ENCODE results near the gene NTRK1.

NTRK1 gene

DNA sequence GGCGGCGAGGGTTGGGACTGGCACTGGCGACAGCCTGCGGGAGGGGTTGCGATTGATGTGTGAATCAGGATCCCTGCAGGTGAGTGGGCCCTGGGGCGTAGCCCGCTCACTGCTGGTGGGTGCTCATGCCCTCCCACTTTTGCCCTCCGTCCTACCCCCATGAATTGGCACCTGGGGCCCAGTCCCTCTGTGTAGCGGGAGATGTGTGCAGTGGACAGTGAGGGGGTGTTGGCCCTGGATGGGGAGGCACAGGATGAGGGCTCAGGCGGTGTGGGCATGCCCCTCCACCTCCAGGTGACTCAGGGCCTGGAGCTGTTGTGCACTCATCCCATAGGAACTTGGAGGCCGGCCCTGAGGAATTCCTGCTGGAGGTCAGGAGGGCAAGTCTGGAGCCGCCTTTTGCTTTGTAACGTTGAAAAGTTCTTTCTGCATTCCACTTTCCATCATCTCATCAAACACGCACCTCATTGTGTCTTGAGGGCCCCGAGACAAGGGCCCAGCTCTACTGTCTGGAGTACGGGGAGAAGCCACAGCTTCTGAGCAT lies 35.9 kb downstream of the NTRK1 start:
- TF ChIP-seq, protein P1, sequence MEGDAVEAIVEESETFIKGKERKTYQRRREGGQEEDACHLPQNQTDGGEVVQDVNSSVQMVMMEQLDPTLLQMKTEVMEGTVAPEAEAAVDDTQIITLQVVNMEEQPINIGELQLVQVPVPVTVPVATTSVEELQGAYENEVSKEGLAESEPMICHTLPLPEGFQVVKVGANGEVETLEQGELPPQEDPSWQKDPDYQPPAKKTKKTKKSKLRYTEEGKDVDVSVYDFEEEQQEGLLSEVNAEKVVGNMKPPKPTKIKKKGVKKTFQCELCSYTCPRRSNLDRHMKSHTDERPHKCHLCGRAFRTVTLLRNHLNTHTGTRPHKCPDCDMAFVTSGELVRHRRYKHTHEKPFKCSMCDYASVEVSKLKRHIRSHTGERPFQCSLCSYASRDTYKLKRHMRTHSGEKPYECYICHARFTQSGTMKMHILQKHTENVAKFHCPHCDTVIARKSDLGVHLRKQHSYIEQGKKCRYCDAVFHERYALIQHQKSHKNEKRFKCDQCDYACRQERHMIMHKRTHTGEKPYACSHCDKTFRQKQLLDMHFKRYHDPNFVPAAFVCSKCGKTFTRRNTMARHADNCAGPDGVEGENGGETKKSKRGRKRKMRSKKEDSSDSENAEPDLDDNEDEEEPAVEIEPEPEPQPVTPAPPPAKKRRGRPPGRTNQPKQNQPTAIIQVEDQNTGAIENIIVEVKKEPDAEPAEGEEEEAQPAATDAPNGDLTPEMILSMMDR (IDR thresholded peaks at IDR 0.05), result no peak
- Histone ChIP-seq H3K27ac (peak overlapping the region; percentile 84 to 98), H3K4me3 (peak overlapping the region; percentile 81)
- peak; percentile 86 for DNase-seq (ENCODE audit: low spot score)

DNA sequence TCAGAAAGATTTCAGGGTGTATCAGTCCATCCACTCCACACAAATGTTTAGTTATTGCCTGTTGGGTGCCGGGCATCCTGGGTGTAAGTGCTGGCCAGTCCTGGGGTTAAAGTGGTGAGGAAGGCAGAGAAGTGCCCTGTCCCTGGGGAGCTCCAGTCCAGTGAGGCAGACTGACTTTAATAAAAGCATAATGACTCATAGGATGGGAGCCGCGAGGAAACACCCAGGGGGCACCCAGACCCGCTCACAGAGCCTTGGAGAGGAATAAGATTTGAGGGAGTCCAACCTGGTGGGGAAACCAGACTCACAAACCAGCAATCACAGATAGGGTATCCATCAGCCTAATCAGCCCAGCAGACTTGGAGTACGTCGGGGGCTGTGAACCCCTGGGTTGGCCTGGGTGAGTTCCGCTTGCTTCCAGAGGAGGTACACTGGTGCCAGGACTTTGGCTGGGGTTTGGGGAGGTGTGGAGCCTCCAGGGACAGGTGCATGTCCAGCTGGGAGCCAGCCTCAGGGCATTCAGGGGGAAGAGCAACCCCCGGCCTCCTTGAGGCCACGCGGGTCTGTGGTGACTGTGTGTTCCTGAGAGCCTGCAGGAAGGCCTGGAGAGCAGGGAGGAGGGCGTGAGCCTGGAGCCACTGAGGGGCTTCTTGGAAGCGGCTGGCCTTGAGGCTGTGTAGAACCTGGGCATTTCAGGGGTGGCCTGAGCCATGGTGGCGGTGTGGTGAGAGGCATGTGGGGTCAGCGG lies 36.6 kb downstream of the NTRK1 start:
- H3K4me3 ChIP-seq, result peak overlapping the region; percentile 81
- H3K27ac ChIP-seq, result peak overlapping the region; percentile 84 to 98
- TF ChIP-seq, protein P1 (IDR thresholded peaks at IDR 0.05), result no peak
- DNase-seq (ENCODE audit: low spot score), result no peak

DNA sequence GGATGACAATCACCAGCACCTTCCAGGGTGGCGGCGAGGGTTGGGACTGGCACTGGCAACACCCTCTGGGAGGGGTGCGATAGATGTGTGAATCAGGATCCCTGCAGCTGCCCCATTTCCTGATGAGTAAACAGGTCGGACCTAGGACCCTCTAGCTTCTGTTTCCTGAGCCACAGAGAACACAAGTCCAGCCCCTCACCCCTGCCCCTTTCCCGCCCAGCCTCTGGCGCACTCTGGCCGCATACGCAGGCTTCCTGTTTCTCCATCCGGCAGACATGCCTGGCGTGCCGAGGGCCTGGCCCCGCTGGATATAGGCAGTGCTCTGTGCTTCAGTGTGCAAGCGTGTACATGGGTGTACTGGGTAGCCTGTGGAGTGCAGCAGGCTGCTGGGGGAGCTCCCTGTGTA lies 37.5 kb downstream of the NTRK1 start:
- H3K4me3 ChIP-seq, result peak overlapping the region; percentile 81
- DNase-seq (ENCODE audit: low spot score), result no peak
- peak overlapping the region; percentile 84 to 98 for H3K27ac ChIP-seq
- TF ChIP-seq, protein P1 (IDR thresholded peaks at IDR 0.05), result no peak

DNA sequence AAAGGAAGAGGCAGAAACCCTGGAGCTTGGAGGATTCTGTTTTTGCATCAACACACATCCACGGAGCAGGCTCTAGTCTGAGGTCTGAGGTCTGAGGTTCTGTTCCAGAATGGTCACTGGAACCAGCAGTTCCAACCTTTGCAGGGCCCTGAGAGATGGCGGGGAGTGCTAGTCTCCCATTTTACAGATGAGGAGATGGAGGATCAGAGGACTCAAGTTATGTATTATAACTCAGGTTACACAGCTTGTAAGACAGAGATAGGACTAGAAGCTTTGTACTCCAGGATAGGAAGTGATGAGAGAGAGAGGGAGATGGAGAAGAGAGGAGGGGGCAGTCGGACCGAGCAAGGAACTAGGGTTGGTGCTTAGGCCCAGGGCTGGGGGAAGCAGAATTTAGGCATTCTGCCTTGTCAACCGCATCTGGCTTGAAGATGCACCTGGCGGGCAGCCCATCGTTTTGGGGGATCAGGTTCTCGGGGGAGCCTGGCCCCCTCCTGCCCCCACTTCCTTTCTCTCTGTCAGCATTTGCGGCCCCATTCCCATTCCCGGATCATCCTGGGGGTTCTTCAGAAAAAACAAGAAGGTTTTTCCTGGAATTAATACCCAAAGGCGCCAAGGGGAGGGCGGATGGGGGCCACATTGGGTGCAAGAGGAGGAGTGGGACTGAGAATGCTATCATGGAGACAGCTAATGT lies 38.5 kb downstream of the NTRK1 start:
- no peak for DNase-seq (ENCODE audit: low spot score)
- TF ChIP-seq, protein P1 (IDR thresholded peaks at IDR 0.05), result no peak
- peak overlapping the region in 1 of 2 donors; percentile 98 for H3K27ac ChIP-seq
- H3K4me3 ChIP-seq, result peak overlapping the region; percentile 81

DNA sequence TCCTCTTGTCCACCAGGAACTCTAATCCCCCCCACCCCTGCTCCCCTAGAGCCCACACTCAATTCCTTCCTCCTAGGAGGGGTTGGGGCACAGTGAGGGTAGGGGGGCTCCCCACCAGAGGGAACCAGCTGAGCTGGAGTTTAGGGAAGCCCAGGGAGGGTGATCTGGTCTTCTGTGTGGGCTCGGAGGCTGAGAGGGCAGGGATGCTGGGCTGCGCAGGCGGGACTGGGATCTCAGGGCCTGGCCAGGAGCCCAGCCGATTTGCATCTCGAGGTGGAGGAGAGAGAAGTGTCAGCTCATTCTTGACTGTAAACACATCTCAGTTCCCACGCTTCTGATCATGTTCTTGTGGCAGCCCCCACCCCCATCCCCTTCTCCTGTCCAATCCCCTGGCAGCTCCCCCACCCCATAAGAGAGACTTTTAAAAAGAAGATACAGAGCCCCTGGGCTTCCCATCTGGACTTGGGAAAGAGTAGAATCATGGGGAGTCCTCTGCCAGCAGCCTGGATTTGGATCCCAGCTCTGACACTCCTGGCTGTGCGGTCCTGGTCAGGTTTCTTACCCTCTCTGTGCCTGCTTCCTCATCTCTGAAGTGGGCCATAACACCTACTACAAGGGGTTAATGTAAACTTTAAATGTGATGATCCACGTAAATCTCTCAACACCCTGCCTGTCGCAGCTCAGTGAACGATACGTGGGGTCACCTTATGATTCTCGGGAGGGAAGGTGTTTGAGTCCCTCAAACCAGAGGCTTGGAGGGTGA lies 39.5 kb downstream of the NTRK1 start:
- DNase-seq (ENCODE audit: low spot score), result no peak
- peak overlapping the region in 1 of 2 donors; percentile 43 for H3K27ac ChIP-seq
- TF ChIP-seq, protein P1 (IDR thresholded peaks at IDR 0.05), result no peak
- H3K4me3 ChIP-seq, result peak overlapping the region; percentile 7

DNA sequence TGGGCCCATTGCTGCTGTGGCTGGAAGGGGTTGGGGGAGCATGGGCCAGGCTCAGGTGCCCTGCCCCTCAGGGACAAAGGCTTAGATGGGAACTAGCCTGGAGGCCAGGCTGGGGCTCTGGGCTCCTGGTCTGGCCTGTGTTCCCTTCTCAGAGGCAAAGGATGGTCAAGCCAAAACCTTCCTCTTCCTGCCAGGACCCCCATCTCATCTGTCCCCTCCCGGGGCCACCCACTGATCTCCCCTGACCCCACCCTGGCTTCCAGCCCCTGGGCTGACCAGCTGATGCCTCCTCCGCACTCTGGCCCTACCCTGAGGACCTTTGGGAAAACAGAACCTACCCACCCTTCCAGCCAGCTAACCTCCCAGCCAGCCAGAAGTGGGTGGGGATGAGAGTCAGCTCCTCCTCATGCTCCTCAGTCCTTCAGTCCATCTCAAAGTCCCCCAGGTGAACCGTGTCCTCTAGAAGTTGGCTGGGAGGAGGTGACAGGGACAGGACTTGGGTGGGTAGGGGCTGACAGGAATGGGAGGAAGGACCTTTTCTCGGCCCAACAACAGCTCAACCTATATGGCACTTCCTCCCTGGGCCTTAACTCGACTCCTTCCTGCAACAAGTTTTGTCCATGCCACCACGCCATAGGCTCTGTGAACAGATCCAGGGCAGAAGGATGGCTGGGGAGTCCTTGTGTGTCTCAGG lies 40.4 kb downstream of the NTRK1 start:
- TF ChIP-seq, protein P1 (IDR thresholded peaks at IDR 0.05), result no peak
- DNase-seq (ENCODE audit: low spot score), result no peak
- H3K4me3 ChIP-seq, result peak overlapping the region; percentile 7
- H3K27ac ChIP-seq, result peak overlapping the region in 1 of 2 donors; percentile 43
